Transverse colon (tissue), 4 donors: ENCODE measurements around the gene RGS7. TPM values are rescaled to one million over a fixed set of nuclear protein-coding genes. Genes with fewer than 3 reads are reported as not detected.

Experiments
- DNase-seq: peaks from one replicate; pipeline ENCODE4 v3.0.0-alpha.2; 2019
- H3K27ac ChIP-seq, 4 donors: fragments of 200-600 bp; sonication (generic); 2 replicates each; pipeline ENCODE4 v1.5.1; 2016 to 2018; ENCODE audit warnings: inconsistent platforms in 4 of 4
- H3K27me3 ChIP-seq: fragments of 200-600 bp; sonication (generic); 2 replicates; pipeline ENCODE4 v1.5.1; 2017; ENCODE audit warnings: inconsistent platforms
- H3K36me3 ChIP-seq, 4 donors: fragments of 200-600 bp; sonication (generic); 2 replicates each; pipeline ENCODE4 v1.5.1; 2017 to 2019; ENCODE audit warnings: inconsistent platforms in 4 of 4
- H3K4me1 ChIP-seq, 4 donors: fragments of 200-600 bp; sonication (generic); 2 replicates each; pipeline ENCODE4 v1.5.1; 2017 to 2020; ENCODE audit warnings: inconsistent platforms in 4 of 4
- H3K4me3 ChIP-seq, 4 donors: fragments of 200-600 bp; sonication (generic); 1 replicate in 1 of 4; 2 replicates in 3 of 4; pipeline versions ENCODE4 v1.5.1 to v1.6.1; 2017 to 2019; ENCODE audit warnings: inconsistent platforms in 4 of 4
- H3K9me3 ChIP-seq, 2 donors: fragments of 200-600 bp; sonication (generic); 2 replicates each; pipeline ENCODE4 v1.5.1; 2017 to 2019; ENCODE audit warnings: inconsistent platforms in 2 of 2
- EP300 ChIP-seq: sonication (generic); formaldehyde crosslinking; IDR thresholded peaks from one replicate; pipeline ENCODE4 v1.6.1; 2017; ENCODE audit warnings: antibody characterized with exemption, low read depth
- POLR2A ChIP-seq: fragments of 450-650 bp; IDR thresholded peaks from one replicate; pipeline ENCODE4 v1.6.1; 2016; ENCODE audit warnings: antibody characterized with exemption, mild to moderate bottlenecking, moderate library complexity
- POLR2AphosphoS5 ChIP-seq, 3 donors: sonication (generic); formaldehyde crosslinking; IDR thresholded peaks; one replicate each; pipeline ENCODE4 v1.6.1; 2016; ENCODE audit warnings: antibody characterized with exemption in 3 of 3
- WGBS, 2 donors: methylation state at CpG; one replicate each; pipeline ENCODE4 v1.1.5; 2018; ENCODE audit warnings: low coverage in 1 of 2; 5-methylcytosine and 5-hydroxymethylcytosine counted together
- in situ Hi-C, 4 donors: fragments of 200-750 bp; cut with MboI; loops; one replicate each; pipeline versions ENCODE4 v1.15.0 to v1.15.1; 2017; ENCODE audit warnings: low sequenced_read_pairs in 3 of 4, low pct_ligation_motif_present in 1 of 4, low pct_unique_long_range_greater_than_20kb in 1 of 4
- intact Hi-C: fragments of 100-400 bp; cut with DNase I; formaldehyde crosslinking; loops from one replicate; pipeline ENCODE4 v1.15.1; 2023; ENCODE audit warnings: low total_unique reads
- total RNA-seq, 4 donors: library from RNA; depleted of rRNA; stranded (reverse); fragments of >200 nt; gene quantifications; one replicate each; pipeline ENCODE4 v1.1.0, GENCODE V29; 2016
- TF ChIP-seq, protein P1 (sequence below), 5 experiments: fragments of 200-600 bp in 3 of 5; fragments of 450-650 bp in 2 of 5; sonication (generic) in 3 of 5; IDR thresholded peaks; 1 replicate in 2 of 5; 2 replicates in 3 of 5; pipeline ENCODE4 v1.5.1; 2016 to 2017; ENCODE audit warnings: antibody characterized with exemption in 5 of 5, inconsistent platforms in 3 of 5, mild to moderate bottlenecking in 2 of 5, moderate library complexity in 1 of 5

RGS7 gene
- total RNA-seq, 4 donors from 2014 or later: 1.5 to 2.0 TPM; not detected in 2

DNA sequence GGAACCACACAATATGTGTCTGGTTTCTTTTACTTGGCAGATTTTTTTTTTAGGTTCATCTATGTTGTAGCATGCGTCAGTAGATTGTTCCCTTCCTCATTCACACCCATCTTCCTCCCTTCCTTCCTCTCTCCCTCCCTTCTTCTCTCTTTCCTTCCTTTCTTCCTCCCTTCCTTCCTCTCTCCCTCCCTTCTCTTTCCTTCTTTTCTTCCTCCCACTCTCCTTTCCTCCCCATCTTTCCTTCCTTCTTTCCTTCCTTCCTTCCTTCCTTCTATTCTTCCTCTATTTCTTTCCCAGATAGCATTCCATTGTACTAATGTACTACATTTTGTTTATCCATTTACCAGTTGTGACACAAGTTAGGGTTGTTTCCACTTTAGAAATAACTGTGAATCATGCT is 218.0 kb downstream of the RGS7 start:
- WGBS, 2 donors: 75 to 77% methylated on average over 1 of the region's 1 CpG
- no peaks in the 10 kb centered on the region for H3K36me3 ChIP-seq
- intact Hi-C loops (no loop called here), in situ Hi-C loops (no loop called here)
- no peak for DNase-seq
- H3K27me3 ChIP-seq: no peaks in the 10 kb centered on the region
- TF ChIP-seq, protein P1, sequence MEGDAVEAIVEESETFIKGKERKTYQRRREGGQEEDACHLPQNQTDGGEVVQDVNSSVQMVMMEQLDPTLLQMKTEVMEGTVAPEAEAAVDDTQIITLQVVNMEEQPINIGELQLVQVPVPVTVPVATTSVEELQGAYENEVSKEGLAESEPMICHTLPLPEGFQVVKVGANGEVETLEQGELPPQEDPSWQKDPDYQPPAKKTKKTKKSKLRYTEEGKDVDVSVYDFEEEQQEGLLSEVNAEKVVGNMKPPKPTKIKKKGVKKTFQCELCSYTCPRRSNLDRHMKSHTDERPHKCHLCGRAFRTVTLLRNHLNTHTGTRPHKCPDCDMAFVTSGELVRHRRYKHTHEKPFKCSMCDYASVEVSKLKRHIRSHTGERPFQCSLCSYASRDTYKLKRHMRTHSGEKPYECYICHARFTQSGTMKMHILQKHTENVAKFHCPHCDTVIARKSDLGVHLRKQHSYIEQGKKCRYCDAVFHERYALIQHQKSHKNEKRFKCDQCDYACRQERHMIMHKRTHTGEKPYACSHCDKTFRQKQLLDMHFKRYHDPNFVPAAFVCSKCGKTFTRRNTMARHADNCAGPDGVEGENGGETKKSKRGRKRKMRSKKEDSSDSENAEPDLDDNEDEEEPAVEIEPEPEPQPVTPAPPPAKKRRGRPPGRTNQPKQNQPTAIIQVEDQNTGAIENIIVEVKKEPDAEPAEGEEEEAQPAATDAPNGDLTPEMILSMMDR (IDR thresholded peaks at IDR 0.05): no peak
- TF ChIP-seq POLR2A: no peak
- TF ChIP-seq EP300: no peak
- TF ChIP-seq POLR2AphosphoS5 (IDR thresholded peaks at IDR 0.05): no peak
- H3K9me3 ChIP-seq: no peaks in the 10 kb centered on the region
- H3K4me1 ChIP-seq: no peaks in the 10 kb centered on the region
- H3K4me3 ChIP-seq: no peak overlapping the region
- no peak overlapping the region for H3K27ac ChIP-seq

DNA sequence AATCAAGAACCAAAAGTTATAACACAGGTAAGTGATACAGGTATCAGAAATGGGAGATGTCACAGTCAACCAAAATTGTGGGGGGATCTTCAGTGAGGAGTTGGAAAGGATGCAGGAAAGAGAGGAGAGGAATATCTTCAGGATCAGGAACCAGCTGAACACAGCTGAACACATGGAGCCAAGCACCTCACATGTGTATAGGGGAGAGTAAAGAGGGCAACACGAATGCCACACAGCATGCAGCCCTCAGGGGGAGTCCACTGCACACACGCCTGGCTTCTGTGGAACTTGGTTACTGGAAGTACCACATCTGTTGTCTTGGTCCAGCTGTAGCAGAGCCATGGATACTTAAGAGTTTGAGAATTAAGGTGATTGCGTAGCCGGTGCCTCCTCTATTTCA is 218.8 kb downstream of the RGS7 start:
- Histone ChIP-seq H3K4me3 (no peak overlapping the region), H3K36me3 (no peaks in the 10 kb centered on the region), H3K4me1 (no peaks in the 10 kb centered on the region), H3K9me3 (no peaks in the 10 kb centered on the region), H3K27me3 (no peaks in the 10 kb centered on the region), H3K27ac (no peak overlapping the region)
- DNase-seq: no peak
- in situ Hi-C loops: no loop called here
- TF ChIP-seq, protein P1 (IDR thresholded peaks at IDR 0.05): no peak
- TF ChIP-seq EP300 (no peak), POLR2AphosphoS5 (IDR thresholded peaks at IDR 0.05) (no peak), POLR2A (no peak)
- WGBS, 2 donors: 90% methylated on average over 4 of the region's 4 CpGs; no CpG with 5 or more reads in 1 of the 2 donors
- intact Hi-C loops: no loop called here

DNA sequence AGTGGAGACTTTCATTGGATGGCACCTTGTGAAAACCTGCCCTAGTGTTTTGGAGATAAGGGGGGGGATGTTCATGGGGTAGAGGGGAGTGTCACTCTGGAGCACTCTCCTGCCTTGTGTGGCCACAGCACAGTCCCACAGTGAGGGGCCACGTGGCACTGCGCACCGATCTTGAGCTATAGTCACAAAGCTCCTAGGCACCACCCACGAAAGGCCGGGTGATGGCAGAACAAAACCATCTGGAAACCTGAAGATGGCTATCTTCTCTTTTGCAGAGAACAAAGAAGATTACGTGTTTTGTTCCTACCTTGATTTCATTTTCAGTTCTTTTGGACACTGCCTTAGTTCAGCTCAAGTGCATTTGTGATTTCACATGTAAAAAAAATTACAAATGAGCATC is 220.6 kb downstream of the RGS7 start:
- H3K36me3 ChIP-seq: no peaks in the 10 kb centered on the region
- in situ Hi-C loops (no loop called here), intact Hi-C loops (no loop called here)
- no peak overlapping the region for H3K4me3 ChIP-seq
- H3K9me3 ChIP-seq: no peaks in the 10 kb centered on the region
- no peaks in the 10 kb centered on the region for H3K27me3 ChIP-seq
- no peak for DNase-seq
- no peak overlapping the region for H3K27ac ChIP-seq
- WGBS, 2 donors: 63 to 80% methylated on average over 1 to 6 of the region's 6 CpGs
- TF ChIP-seq EP300: no peak
- no peak for TF ChIP-seq POLR2A
- TF ChIP-seq, protein P1 (IDR thresholded peaks at IDR 0.05): no peak
- no peak for TF ChIP-seq POLR2AphosphoS5 (IDR thresholded peaks at IDR 0.05)
- no peaks in the 10 kb centered on the region for H3K4me1 ChIP-seq

DNA sequence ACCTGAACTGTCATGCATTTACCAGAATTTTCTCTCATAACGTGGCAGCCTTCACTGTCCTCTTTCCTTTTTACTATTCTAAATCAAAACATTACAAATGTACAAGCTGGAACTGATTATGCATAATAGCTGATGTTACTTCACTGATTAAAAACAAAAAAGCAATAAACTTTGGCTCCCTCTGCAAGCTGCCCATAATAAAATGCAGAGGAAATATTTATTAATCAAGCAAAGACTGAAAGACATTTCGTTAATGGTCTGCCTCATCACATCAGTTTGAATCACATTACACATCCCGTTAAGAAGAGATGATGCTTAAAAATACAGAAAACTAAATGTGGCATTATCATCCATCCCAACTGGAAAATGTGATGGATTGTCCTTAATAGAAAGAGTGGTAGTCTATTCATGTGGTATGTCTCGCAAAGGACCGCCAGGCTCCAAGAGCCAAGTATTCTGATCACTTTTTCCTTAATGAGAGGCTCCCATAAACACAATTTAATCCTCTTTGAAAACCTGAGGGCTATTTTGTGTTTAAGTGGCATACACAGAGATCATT is 225.3 kb downstream of the RGS7 start:
- Histone ChIP-seq H3K27ac (no peak overlapping the region), H3K27me3 (no peaks in the 10 kb centered on the region), H3K4me1 (no peaks in the 10 kb centered on the region), H3K9me3 (no peaks in the 10 kb centered on the region), H3K36me3 (no peaks in the 10 kb centered on the region), H3K4me3 (no peak overlapping the region)
- intact Hi-C loops (no loop called here), in situ Hi-C loops (no loop called here)
- WGBS, 2 donors: 69 to 84% methylated on average over 4 to 5 of the region's 5 CpGs
- TF ChIP-seq POLR2A: no peak
- TF ChIP-seq, protein P1 (IDR thresholded peaks at IDR 0.05): no peak
- no peak for TF ChIP-seq POLR2AphosphoS5 (IDR thresholded peaks at IDR 0.05)
- no peak for TF ChIP-seq EP300
- DNase-seq: no peak
